Suppressor macrophage (primary cell): ENCODE data around the gene ERAP2.

Experiments used
- DNase-seq, 4 experiments: peaks; one replicate each; pipeline ENCODE4 v3.0.0-alpha.2; 2020 to 2022

Gene ERAP2

DNA sequence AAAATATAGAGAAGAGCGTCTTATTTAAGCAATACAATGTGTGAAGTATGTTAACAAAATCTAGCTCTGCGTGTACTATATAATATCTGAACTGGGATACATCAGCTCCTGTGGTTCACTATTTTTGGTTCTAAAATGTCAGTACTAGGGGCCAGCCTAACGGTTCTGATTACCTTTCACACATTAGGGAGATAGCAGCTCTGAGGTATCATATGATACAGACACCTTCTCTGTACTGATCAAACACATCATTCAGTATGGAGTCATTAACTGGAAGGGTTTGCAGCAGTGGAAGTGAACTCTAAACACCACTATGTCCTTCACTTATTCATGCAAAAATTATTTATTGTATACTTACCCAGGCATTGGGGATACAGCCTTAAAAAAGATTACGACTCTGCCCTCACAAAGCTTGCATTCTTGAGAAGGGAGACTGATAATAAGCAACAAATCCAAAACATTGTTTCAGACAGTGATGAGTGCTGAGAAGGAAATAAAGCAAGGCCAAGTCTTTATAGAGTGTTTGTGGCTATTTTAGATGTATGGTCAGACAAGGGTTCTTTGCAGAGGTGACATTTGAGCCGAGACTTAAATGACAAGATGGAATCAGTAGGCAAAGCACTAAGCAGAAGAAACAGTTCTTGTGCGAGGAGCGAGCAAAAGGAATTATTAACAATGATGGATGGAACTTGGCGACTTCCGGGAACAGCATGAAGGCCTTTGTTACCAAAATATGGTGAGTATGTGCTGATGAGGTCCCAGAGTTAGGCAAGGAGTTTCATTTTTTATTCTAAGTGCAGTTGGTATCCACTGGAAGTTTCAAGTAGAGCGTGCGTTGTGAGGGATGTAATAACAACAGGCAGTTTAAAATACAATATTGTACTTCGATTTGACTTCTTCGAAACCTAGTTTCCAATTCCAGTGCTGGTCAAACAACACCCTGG is 57.7 kb downstream of the ERAP2 start:
- DNase-seq = peak in 2 of 4 experiments; percentile 36 to 47

GRCh38 chr5:96934708-96935558 is 58.6 kb downstream of the ERAP2 start:
- DNase-seq = peak; percentile 95 to 97 (median 96)

- DNase-seq = peak; percentile 95 to 98 (median 98)
These were observed 59.5 kb downstream of the ERAP2 start, which contains the start of gene LNPEP for GRCh38 chr5:96935559-96936430. Gene LNPEP, plus strand, starts transcription at chr5:96936080. Its CDS starts 76 bp downstream, at chr5:96936156.

DNA sequence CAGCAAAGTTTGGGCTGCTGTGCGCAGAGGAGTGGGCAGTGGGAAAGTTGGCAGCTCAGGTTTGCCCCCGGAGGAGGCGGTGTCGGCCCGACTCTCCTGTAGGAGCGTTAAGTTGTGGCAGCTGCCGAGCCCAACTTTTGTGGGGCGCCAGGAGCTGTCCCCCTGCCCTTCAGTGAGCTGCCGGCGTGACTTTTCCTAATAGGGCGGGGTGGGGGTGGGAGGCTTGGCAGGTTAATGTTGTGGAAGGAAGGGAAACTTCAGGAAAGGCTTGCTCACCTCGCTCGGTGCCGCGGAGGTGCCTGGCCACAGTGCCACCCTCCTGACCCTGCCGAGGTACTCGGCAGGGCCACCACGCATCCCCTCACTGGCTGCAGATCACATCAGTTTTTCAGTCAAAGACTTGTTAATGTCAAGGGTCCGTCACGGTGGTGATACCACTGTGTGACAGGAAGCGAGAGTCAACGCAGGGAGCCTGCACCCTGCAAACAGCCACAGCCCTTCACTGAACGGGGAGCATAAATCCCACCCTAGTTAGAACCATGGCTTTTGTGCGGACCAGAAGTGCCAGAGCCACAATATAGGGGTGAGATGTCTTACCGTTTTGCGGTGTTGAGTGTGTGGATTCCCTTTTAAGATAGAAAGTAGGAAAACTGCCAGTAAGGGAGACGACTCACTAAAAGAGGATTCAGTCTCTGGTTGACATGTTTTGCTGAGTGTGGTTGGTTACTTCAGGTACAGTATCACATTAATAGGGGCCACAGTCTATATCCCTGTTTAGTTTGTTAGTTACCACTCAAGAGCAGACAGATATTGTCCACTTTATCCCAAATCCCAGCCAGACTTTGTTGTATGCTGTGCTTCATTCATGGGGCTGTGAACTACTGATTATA is 60.4 kb downstream of the ERAP2 start:
- DNase-seq = peak; percentile 36 to 52 (median 45)

DNA sequence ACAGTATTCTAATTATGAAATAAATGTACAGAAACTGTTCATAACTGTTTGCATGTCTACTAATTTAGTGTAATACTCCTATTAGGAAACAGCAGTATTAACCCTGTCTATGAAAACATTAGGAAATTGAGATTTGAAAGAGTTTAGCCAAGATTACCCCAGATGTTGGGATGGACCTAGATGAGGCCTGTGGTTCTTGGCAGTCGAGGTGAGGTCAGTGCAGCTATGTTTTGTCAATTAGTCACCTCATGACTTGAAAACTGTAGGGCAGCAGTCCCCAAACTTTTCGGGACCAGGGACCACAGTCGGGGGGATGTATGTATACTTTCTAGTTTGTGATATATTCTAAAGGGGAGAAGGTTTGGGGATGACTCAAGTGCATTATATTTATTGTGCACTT is 64.3 kb downstream of the ERAP2 start:
- DNase-seq = no peak

DNA sequence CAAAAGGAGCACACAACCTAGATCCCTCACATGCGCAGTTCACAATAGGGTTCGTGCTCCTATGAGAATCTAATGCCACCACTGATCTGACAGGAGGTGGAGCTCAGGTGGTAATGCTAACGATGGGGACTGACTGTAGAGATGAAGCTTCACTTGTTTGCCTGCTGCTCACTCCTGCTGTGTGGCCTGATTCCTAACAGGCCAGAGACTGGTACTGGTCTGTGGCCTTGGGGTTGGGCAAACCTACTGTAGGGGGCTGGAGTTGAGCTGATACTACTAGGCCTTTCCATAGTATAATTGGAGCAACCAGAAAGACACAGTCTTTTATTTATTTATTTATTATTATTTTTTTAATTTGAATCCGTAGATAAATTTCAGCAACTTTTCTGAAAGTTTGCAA is 64.8 kb downstream of the ERAP2 start:
- DNase-seq = no peak

DNA sequence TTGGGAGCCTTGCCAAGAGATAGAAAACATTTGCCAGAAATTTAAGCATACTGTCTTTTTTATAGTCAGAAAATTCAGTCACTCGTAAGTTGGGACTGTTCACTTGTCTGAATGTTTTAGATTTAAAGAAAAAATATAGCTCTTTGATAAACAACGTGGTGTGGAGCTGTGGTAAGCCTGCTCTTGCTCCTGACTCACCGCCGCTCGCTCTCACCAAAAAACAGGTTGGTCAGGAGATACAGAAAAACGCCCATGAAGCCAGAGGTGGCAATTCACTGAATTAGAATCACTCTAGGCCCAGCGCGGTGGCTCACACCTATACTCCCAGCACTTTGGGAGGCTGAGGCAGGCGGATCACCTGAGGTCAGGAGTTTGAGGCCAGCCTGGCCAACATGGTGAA is 65.8 kb downstream of the ERAP2 start:
- DNase-seq = no peak

DNA sequence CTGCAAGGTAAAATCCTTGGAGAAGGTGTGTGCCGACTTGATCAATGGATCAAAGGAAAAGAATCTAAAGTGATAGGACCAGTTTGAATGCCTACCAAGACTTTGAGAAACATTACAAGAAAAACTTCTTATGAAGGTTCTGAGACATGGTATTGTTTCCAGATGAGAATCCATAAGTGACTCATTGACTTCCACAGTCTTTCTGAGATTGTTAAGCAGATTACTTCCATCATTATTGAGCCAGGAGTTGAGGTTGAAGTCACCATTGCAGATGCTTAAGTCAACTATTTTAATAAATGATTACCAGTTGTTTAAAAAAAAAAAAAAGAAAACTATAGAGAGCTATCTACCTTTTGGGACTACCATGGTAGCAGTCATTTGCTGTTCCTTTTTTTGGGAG is 66.6 kb downstream of the ERAP2 start:
- DNase-seq = no peak

- no peak for DNase-seq
These were observed 67.5 kb downstream of the ERAP2 start for GRCh38 chr5:96943799-96944198.

- no peak for DNase-seq
These were observed 69.0 kb downstream of the ERAP2 start for GRCh38 chr5:96945144-96945897.

GRCh38 chr5:96946381-96946780 is 70.1 kb downstream of the ERAP2 start:
- no peak for DNase-seq

- no peak for DNase-seq
These were observed 75.9 kb downstream of the ERAP2 start for GRCh38 chr5:96952118-96952750.

- no peak for DNase-seq
These were observed 76.9 kb downstream of the ERAP2 start for GRCh38 chr5:96952974-96953730.

DNA sequence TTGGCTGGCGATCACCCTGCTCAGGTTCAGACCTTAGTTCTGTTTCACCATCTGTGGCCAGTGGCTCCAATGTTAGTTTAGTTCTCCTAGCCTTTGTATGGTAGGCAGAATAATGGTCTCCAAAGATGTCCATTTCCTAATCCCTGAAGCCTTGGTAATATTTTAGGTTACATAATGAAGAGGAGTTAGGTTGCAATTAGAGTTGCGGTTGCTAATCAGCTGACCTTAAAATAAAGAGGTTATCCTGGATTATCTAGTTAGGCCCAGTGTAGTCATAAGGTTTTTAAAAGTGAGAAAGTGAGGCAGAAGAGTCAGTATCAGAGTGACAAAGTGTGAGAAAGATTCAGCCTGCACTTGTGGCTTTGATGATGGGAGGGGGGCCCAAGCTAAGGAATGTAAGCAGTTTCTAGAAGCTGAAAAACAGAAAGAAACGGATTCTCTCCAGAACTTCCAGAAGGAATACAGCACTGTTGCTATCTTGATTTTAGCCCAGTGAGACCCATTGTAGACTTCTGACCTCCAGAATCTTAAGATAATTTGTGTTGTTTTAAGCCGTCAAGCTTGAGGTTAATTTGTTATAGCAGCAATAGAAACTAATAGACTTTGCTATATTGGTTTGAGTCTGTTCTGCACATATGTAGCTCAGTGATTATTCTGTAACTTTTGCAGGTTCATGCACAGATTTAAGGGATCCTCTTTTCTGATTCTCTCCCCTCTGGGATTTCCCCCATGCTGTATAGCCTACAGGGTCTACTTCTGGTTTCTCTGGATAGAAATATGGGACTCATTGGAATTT is 81.2 kb downstream of the ERAP2 start:
- no peak for DNase-seq

GRCh38 chr5:96958977-96959376 is 82.7 kb downstream of the ERAP2 start:
- DNase-seq = no peak

DNA sequence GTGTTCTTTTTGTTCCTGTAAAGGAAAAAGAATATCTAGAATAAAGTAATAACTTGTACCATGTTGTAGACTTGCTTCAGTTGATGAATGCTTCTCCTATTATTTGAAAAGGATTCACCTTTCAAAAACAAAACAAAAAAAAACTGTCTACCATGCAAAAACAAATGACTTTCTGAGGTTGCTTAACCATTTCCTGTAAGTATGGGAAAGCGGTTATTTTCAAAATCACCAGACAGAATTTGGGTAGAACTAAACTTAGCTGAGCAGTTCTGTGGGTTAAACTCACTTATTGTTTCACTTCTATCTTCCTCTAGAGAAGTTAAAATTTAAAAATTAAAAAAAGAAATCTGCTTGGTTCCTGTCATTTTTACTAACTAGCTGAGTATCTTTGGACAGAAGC is 84.8 kb downstream of the ERAP2 start:
- DNase-seq = peak; percentile 15 to 76 (median 53)

DNA sequence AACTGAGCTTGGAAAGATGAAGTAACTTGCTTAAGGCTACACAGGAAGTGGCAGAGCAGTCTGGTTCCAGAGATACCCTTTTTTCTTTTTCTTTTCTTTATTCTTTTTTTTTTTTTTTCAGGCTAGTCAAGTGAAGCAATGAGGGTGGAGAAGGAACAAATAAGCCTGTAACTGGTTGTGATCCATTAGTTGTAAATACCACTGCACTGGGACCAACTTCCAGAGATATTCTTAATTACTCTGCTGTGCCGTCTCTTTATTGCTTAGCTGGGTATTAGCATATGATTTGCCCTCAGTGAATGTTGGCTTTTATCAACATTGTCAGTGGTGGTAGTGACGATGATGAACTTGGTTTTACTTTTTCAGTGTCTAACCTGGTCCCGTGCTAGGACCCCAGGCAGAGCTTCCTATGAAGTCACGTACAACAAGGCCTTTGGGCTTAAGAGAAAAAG is 86.3 kb downstream of the ERAP2 start:
- peak in 1 of 4 experiments; percentile 15 for DNase-seq

GRCh38 chr5:96963267-96963666 is 87.0 kb downstream of the ERAP2 start:
- DNase-seq = peak; percentile 43 to 71 (median 54)
